Sigmoid colon (tissue), 4 donors: ENCODE results near the gene ASB3.

ENCODE experiments used
- EP300 ChIP-seq, 4 donors: sonication (generic); formaldehyde crosslinking; IDR thresholded peaks; one replicate each; pipeline ENCODE4 v1.6.1; 2017; ENCODE audit warnings: antibody characterized with exemption in 4 of 4
- POLR2A ChIP-seq, 2 donors: fragments of 450-650 bp; IDR thresholded peaks; one replicate each; pipeline ENCODE4 v1.6.1; 2016; ENCODE audit warnings: antibody characterized with exemption in 2 of 2, mild to moderate bottlenecking in 2 of 2, moderate library complexity in 2 of 2
- POLR2AphosphoS5 ChIP-seq, 4 donors: sonication (generic); formaldehyde crosslinking; IDR thresholded peaks; one replicate each; pipeline ENCODE4 v1.6.1; 2017; ENCODE audit warnings: antibody characterized with exemption in 4 of 4
- TF ChIP-seq, protein P1 (sequence below), 4 experiments: fragments of 450-650 bp in 3 of 4; fragments of 200-600 bp in 1 of 4; IDR thresholded peaks; one replicate each; pipeline ENCODE4 v1.5.1; 2016 to 2019; ENCODE audit warnings: antibody characterized with exemption in 4 of 4, mild to moderate bottlenecking in 3 of 4, moderate library complexity in 2 of 4

DNA sequence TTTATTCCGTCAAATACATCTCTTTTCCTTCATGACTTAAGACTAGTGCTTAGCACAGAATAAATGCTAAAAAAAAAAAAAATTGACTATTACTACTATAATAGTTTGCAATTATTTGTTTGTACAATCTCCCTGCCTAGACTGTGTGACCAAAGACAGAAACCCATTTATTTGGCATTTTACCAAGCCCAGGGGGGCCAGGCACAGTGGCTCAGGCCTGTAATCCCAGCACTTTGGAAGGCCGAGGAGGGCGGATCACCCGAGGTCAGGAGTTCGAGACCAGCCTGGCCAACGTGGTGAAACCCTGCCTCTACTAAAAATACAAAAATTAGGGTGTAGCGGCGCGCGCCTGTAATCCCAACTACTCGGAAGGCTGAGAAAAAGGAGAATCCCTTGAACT is 1.4 kb downstream of the ASB3 start:
- TF ChIP-seq POLR2A (IDR thresholded peaks at IDR 0.05) (no peak), POLR2AphosphoS5 (IDR thresholded peaks at IDR 0.05) (no peak), EP300 (IDR thresholded peaks at IDR 0.05) (no peak)
- TF ChIP-seq, protein P1, sequence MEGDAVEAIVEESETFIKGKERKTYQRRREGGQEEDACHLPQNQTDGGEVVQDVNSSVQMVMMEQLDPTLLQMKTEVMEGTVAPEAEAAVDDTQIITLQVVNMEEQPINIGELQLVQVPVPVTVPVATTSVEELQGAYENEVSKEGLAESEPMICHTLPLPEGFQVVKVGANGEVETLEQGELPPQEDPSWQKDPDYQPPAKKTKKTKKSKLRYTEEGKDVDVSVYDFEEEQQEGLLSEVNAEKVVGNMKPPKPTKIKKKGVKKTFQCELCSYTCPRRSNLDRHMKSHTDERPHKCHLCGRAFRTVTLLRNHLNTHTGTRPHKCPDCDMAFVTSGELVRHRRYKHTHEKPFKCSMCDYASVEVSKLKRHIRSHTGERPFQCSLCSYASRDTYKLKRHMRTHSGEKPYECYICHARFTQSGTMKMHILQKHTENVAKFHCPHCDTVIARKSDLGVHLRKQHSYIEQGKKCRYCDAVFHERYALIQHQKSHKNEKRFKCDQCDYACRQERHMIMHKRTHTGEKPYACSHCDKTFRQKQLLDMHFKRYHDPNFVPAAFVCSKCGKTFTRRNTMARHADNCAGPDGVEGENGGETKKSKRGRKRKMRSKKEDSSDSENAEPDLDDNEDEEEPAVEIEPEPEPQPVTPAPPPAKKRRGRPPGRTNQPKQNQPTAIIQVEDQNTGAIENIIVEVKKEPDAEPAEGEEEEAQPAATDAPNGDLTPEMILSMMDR (IDR thresholded peaks at IDR 0.05) = no peak
